ENCODE results near the gene FLOT2. TPM values are rescaled to one million over a fixed set of nuclear protein-coding genes. Genes with fewer than 3 reads are reported as not detected.

The FLOT2 gene
- total RNA-seq, 1 experiment from 2014 or later: 23.1 TPM

DNA sequence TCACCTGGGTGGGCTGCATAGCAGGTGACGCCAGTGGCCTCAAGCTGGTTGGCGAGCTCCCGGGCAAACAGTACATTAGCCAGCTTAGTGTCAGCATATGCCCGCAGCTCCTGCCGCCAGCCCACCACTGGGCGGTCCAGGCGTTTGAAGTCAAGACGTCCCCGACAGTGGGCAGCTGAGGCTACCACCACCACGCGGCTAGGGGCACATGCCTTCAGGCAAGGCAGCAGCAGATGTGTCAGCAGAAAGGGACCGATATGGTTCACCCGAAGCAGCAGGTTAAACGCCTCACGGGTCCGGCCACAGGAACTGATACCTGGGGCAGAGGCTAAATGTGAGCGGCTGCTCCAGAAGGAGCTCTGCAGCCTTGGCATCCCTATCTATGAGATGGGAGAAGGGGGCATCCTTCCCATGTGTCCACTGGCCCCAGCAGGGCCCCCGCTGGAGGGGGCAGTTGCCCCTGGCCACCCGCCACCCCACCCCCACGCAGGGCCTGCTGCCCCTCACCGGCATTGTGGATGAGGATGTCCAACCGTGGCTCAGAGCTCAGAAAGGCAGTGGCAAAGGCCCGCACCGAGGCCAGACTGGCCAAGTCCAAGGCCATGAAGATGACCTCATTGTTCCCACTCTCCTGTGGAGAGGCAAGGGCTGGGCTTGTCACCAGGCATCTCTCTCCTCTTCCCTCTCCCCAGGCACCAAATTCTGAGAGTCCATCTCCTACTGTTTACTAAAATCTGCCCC is 3.6 kb upstream of the FLOT2 start:
- Histone ChIP-seq H3K9me2 (replicated peaks; ENCODE audit: low read length) (no peaks in the 10 kb centered on the region), H2AFZ (ENCODE audit: low read length) (no peak overlapping the region), H3K79me2 (ENCODE audit: low read length) (0 out of 2 replicates have a peak, but pooled peaks cover 9% of the 10 kb centered on the region), H3K9me3 (ENCODE audit: low read length) (no peaks in the 10 kb centered on the region), H3K4me3 (ENCODE audit: low read length) (no peak overlapping the region), H4K20me1 (ENCODE audit: low read length) (no peaks in the 10 kb centered on the region), H3K4me2 (ENCODE audit: low read length) (no peak overlapping the region), H3F3A (ENCODE audit: low read length, unreplicated experiment) (no peaks in the 10 kb centered on the region), H3K36me3 (ENCODE audit: low read depth, low read length) (peaks cover under 1% of the 10 kb centered on the region; the same call in 1 of the 2 replicates), H3K27ac (ENCODE audit: low read length) (no peak overlapping the region), H3K9ac (ENCODE audit: low read length) (no peak overlapping the region), H3K27me3 (ENCODE audit: low read length) (no peaks in the 10 kb centered on the region), H3K4me1 (ENCODE audit: insufficient read depth, low read length) (peaks cover 14% of the 10 kb centered on the region)
- no peak for ATAC-seq
- no peak for DNase-seq
- POLR2A ChIA-PET (ENCODE audit: unreplicated experiment): no interaction called here
- BruUV-seq (replicated peaks): no TSS peak
- intact Hi-C loops (cut with micrococcal nuclease): loop anchor here (5.0 to 10.0 kb wide), 3 partner anchors 46 to 176 kb away; partner anchors contain the start of genes FAM222B, NEK8 and TLCD1
- TF ChIP-seq, protein P1, sequence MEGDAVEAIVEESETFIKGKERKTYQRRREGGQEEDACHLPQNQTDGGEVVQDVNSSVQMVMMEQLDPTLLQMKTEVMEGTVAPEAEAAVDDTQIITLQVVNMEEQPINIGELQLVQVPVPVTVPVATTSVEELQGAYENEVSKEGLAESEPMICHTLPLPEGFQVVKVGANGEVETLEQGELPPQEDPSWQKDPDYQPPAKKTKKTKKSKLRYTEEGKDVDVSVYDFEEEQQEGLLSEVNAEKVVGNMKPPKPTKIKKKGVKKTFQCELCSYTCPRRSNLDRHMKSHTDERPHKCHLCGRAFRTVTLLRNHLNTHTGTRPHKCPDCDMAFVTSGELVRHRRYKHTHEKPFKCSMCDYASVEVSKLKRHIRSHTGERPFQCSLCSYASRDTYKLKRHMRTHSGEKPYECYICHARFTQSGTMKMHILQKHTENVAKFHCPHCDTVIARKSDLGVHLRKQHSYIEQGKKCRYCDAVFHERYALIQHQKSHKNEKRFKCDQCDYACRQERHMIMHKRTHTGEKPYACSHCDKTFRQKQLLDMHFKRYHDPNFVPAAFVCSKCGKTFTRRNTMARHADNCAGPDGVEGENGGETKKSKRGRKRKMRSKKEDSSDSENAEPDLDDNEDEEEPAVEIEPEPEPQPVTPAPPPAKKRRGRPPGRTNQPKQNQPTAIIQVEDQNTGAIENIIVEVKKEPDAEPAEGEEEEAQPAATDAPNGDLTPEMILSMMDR (conservative IDR thresholded peaks at IDR 0.05; ENCODE audit: low read depth, low read length): no peak
- no peak for TF ChIP-seq EZH2 (IDR thresholded peaks at IDR 0.05; ENCODE audit: low read length, unreplicated experiment)
- TF ChIP-seq EZH2phosphoT487 (IDR thresholded peaks at IDR 0.05; ENCODE audit: borderline replicate concordance, low read length): no peak
- CTCF ChIA-PET: no interaction called here

DNA sequence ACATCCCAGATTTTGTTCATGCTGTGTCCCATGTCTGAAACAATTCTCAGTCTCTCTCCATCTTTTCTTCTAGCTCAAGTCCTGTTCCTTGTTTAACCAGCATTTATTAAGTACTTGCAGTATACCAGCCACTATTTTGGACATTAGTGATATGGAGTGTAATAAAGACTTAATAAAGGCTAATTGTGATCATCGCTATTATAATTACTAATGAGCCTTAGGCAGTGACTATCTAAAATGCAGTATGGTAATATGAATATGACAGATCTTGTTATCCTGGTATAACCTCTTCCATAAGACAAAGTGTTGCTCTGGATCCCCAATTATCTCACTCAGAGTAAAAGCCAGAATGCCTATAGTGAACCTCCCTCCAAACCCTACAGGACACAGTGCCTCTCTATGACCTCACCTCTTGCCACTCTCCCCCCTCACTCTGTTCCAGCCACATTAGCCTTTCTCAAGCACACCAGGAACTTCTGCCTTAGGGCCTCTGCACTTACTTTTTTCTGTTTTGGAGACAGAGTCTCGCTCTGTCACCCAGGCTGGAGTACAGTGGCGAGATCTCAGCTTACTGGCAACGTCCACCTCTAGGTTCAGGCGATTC is 1.8 kb upstream of the FLOT2 start:
- H2AFZ ChIP-seq (ENCODE audit: low read length): no peak overlapping the region
- no peak overlapping the region for H3K4me2 ChIP-seq (ENCODE audit: low read length)

More for the DNA sequence above, 1.8 kb upstream of the FLOT2 start:
- H3K79me2 ChIP-seq (ENCODE audit: low read length): 0 out of 2 replicates have a peak, but pooled peaks cover 9% of the 10 kb centered on the region
- H4K20me1 ChIP-seq (ENCODE audit: low read length): no peaks in the 10 kb centered on the region
- BruUV-seq (replicated peaks): no TSS peak
- no peaks in the 10 kb centered on the region for H3K9me2 ChIP-seq (replicated peaks; ENCODE audit: low read length)
- ATAC-seq (no peak), DNase-seq (no peak)
- no peak overlapping the region for H3K27ac ChIP-seq (ENCODE audit: low read length)
- H3K4me3 ChIP-seq (ENCODE audit: low read length): no peak overlapping the region
- intact Hi-C loops (cut with micrococcal nuclease): no loop called here
- ChIA-PET CTCF (no interaction called here), POLR2A (ENCODE audit: unreplicated experiment) (interaction anchor here (0.6 to 0.7 kb wide), 2 partner anchors 168 to 903 kb away, joined by 4 to 7 read pairs; no protein-coding TSS in a partner anchor)
- H3K4me1 ChIP-seq (ENCODE audit: insufficient read depth, low read length): peaks cover 14% of the 10 kb centered on the region
- H3F3A ChIP-seq (ENCODE audit: low read length, unreplicated experiment): no peaks in the 10 kb centered on the region
- TF ChIP-seq, protein P1 (conservative IDR thresholded peaks at IDR 0.05; ENCODE audit: low read depth, low read length): no peak
- no peak for TF ChIP-seq EZH2phosphoT487 (IDR thresholded peaks at IDR 0.05; ENCODE audit: borderline replicate concordance, low read length)
- TF ChIP-seq EZH2 (IDR thresholded peaks at IDR 0.05; ENCODE audit: low read length, unreplicated experiment): no peak
- H3K9me3 ChIP-seq (ENCODE audit: low read length): no peaks in the 10 kb centered on the region
- H3K9ac ChIP-seq (ENCODE audit: low read length): no peak overlapping the region
- H3K36me3 ChIP-seq (ENCODE audit: low read depth, low read length): no peaks in the 10 kb centered on the region
- no peaks in the 10 kb centered on the region for H3K27me3 ChIP-seq (ENCODE audit: low read length)
